IPS DF 6.9 (cell line): ENCODE results near the gene RAB5B.
A peak's percentile ranks its signal among the peaks of the same experiment; 100 is the strongest.
"Not testable (repeated sequence)": the region's sequence is repeated elsewhere in the genome, so short reads cannot be mapped to it uniquely, and the experiment has no call there.

Experiments
- DNase-seq: peaks from one replicate; pipeline ENCODE4 v3.0.0-alpha.2; 2013; ENCODE audit warnings: low read depth, low spot score
- H3K27ac ChIP-seq: one replicate; pipeline ENCODE4 v1.5.1; 2013; ENCODE audit warnings: low read length, control low read depth
- H3K27me3 ChIP-seq: 2 replicates; pipeline ENCODE4 v1.6.1; 2013; ENCODE audit warnings: mild to moderate bottlenecking, low read length; ENCODE audit not compliant: control insufficient read depth, insufficient read depth
- H3K36me3 ChIP-seq: 2 replicates; pipeline ENCODE4 v1.6.1; 2013; ENCODE audit warnings: low read length; ENCODE audit not compliant: control insufficient read depth, insufficient read depth
- H3K4me1 ChIP-seq: 2 replicates; pipeline ENCODE4 v1.6.1; 2013; ENCODE audit warnings: low read length; ENCODE audit not compliant: control insufficient read depth, insufficient read depth
- H3K4me3 ChIP-seq: 2 replicates; pipeline ENCODE4 v1.5.1; 2013; ENCODE audit warnings: mild to moderate bottlenecking, low read length
- H3K9me3 ChIP-seq: 2 replicates; pipeline ENCODE4 v1.6.1; 2013; ENCODE audit warnings: low read length, inconsistent platforms; ENCODE audit not compliant: control insufficient read depth, insufficient read depth
- WGBS: extraction: QIAGEN DNeasy Blood & Tissue Kit; methylation state at CpG from one replicate; pipeline ENCODE4 v1.1.7; 2013; ENCODE audit warnings: mixed read lengths, missing lambda C conversion rate; ENCODE audit not compliant: insufficient read length, insufficient coverage; 5-methylcytosine and 5-hydroxymethylcytosine counted together

Gene RAB5B

DNA sequence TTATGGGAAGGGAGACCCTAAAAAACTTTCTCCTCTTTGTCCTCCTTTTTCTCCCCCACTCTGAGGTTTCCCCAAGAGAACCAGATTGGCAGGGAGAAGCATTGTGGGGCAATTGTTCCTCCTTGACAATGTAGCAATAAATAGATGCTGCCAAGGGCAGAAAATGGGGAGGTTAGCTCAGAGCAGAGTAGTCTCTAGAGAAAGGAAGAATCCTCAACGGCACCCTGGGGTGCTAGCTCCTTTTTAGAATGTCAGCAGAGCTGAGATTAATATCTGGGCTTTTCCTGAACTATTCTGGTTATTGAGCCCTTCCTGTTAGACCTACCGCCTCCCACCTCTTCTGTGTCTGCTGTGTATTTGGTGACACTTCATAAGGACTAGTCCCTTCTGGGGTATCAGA is 63.3 kb downstream of the RAB5B start:
- WGBS = no CpG with 5 or more reads among the region's 2 CpGs
- Histone ChIP-seq H3K36me3 (peaks cover 19% of the 10 kb centered on the region), H3K4me3 (no peak overlapping the region), H3K4me1 (no peaks in the 10 kb centered on the region; the same call in 1 of the 2 replicates), H3K27me3 (no peaks in the 10 kb centered on the region), H3K27ac (no peak overlapping the region), H3K9me3 (no peaks in the 10 kb centered on the region)
- DNase-seq = no peak

DNA sequence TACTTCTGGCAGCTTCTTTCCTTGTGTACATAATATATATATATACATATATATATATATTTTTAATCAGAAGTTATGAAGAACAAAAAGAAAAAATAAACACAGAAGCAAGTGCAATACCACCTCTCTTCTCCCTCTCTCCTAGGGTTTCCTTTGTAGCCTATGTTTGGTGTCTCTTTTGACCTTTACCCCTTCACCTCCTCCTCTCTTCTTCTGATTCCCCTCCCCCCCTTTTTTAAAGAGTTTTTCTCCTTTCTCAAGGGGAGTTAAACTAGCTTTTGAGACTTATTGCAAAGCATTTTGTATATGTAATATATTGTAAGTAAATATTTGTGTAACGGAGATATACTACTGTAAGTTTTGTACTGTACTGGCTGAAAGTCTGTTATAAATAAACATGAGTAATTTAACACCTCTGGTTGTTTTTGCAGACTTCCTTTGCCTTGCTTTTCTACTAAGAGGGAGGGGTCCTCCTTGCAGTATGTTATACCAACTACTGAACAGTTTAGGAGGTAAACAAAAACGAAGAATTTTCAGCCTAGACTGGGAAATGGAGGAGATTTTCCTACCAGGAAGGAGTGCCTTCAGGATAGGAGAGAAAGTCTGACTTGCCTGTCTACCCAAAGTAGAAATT is 64.3 kb downstream of the RAB5B start:
- H3K36me3 ChIP-seq = peaks cover 12% of the 10 kb centered on the region
- WGBS = 100% methylated on average over 1 of the region's 2 CpGs
- H3K27me3 ChIP-seq = no peaks in the 10 kb centered on the region
- H3K4me1 ChIP-seq = no peaks in the 10 kb centered on the region; the same call in 1 of the 2 replicates
- no peak for DNase-seq
- H3K9me3 ChIP-seq = no peaks in the 10 kb centered on the region
- H3K27ac ChIP-seq = no peak overlapping the region
- H3K4me3 ChIP-seq = no peak overlapping the region

DNA sequence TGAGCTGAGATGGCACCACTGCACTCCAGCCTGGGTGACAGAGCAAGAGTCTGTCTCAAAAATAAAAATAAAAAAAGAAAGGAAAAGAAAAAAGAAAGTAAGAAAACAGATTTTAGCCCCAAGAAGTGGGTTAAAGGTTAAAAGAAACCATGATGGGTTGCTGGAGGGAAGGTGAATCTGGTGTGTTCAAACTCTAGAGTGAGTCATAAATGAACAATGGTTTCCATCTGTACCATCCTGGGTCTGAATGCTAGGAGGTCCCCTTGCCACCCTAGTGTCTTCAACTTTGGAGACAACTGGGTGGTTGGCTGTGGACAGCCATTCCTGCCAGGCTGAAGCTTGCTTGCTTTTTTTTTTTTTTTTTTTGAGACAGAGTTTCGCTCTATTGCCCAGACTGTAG is 66.3 kb downstream of the RAB5B start:
- WGBS = no CpG with 5 or more reads among the region's 1 CpG
- DNase-seq = no peak
- H3K4me1 ChIP-seq = no peaks in the 10 kb centered on the region; the same call in none of the 2 replicates
- H3K9me3 ChIP-seq = no peaks in the 10 kb centered on the region
- no peak overlapping the region for H3K4me3 ChIP-seq
- peaks cover 12% of the 10 kb centered on the region for H3K36me3 ChIP-seq
- no peaks in the 10 kb centered on the region for H3K27me3 ChIP-seq
- no peak overlapping the region for H3K27ac ChIP-seq

DNA sequence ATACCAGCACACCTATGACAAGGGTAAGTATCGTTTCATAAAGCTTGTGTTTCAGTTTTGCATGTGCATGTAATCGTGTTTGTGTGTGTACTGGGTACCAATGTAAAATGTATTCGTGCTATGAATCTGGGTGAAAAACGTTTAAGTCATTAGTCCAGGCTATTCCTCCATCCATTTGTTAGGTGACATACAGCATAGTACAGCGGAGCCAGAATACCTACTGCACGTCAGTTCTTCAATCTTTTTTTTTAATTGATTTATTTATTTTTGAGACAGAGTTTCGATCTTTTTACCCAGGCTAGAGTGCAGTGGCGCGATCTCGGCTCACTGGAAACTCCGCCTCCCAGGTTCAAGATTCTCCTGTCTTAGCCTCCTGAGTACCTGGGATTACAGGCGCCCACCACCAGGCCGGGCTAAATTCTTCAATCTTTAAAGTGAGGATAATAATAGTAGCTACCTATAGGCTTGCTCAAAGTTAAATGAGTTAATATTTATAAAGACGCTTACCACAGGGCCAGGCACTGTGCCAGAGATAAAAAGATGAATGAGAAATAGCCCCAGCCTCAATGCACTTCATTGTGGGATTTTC is 67.2 kb downstream of the RAB5B start:
- H3K27me3 ChIP-seq = no peaks in the 10 kb centered on the region
- DNase-seq = no peak
- WGBS = no CpG with 5 or more reads among the region's 14 CpGs
- H3K9me3 ChIP-seq = no peaks in the 10 kb centered on the region
- H3K36me3 ChIP-seq = peaks cover 10% of the 10 kb centered on the region; the same call in 1 of the 2 replicates
- peak overlapping the region; percentile 14; the same call in 1 of the 2 replicates for H3K4me3 ChIP-seq
- no peaks in the 10 kb centered on the region; the same call in 1 of the 2 replicates for H3K4me1 ChIP-seq
- no peak overlapping the region for H3K27ac ChIP-seq

DNA sequence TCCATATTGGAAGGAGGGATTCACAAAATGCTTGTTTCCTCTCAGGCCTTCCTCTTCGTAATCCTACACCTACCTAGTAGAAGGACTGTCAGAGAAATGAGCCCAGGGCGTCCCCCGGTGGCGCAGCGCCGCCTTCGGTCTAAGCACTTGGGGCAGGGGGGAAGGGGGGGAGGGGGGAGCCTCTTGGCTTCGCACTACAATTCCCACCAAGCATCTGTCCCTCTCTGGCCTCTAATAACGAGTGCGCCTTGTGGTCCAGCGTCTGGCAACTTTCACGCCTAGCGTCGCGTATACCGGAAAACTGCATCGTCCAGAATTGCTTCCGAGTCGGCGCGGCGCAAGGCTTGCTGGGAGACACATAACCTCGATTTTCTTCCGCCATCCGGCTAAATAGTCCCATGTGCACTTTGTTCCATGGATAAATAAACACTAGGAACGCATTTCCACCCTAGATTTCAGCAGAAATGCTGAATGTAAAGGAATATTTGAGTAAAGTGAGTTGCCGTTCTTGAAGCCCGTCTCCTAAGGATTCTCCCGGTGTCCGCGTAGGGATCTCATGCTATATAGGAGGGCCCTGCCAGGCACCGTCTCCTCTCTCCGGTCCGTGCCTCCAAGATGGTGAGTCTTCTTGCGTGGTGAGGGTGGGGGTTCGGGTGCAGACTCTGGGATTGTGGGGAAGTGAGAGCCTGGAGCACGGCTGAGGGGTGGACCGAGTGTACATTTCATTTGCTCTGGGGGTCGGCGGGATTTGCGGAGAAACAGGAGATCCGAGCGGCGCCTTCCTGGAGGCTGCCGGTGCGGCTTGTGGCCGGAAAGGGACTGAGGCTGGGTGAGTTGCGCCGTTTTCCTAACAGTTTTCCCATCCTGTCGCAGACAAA is 67.9 kb downstream of the RAB5B start, which contains the start of gene RPS26:
RPS26 (plus strand) TSS at position 367 of the 878 bp plus-strand sequence; CDS start at position 616, 249 bp downstream.
- Histone ChIP-seq H3K9me3 (no peaks in the 10 kb centered on the region), H3K36me3 (peaks cover 10% of the 10 kb centered on the region; the same call in 1 of the 2 replicates), H3K4me3 (peak within 1 kb of the TSS; percentile 90), H3K4me1 (no peaks in the 10 kb centered on the region; the same call in 1 of the 2 replicates), H3K27me3 (no peaks in the 10 kb centered on the region), H3K27ac (no peak within 1 kb of the TSS)
- DNase-seq = peak; percentile 99
- no CpG with 5 or more reads among the region's 50 CpGs for WGBS

DNA sequence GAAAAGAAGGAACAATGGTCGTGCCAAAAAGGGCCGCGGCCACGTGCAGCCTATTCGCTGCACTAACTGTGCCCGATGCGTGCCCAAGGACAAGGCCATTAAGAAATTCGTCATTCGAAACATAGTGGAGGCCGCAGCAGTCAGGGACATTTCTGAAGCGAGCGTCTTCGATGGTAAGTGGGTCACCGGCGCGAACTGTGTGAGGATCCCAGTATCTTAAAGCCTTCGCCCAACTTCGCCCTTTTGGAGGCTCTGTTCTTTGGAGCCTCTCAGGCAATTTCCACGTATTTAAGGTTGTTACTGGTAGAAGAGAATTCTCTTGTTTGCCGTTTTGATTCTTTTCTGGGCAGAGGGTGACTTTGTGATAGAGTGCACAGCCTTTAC is 68.5 kb downstream of the RAB5B start:
- not testable (repeated sequence) for H3K27ac ChIP-seq, DNase-seq, H3K9me3 ChIP-seq, H3K27me3 ChIP-seq, H3K4me1 ChIP-seq
- Histone ChIP-seq H3K4me3 (peak overlapping the region; percentile 90), H3K36me3 (peaks cover 10% of the 10 kb centered on the region; the same call in 1 of the 2 replicates)
- no CpG with 5 or more reads among the region's 20 CpGs for WGBS

DNA sequence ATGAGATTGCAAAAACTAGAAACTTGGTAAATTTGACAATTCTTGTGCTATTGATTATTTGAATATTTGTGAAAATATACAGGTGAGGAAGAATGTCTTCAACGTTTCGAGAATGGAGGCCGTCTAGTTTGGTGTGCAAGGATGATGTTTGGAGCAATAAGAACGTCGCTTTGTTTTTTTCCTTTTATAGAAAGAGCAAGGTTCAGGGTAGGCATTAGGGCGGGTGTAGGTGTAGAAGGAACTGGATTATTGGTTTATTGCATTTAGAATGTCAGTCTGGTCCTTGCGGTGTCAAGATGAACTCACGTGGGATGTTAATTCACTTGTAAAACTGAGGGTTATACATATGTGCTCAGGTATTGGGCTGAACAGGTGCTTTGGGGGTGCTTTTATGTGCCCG is 69.0 kb downstream of the RAB5B start:
- peaks cover 10% of the 10 kb centered on the region; the same call in 1 of the 2 replicates for H3K36me3 ChIP-seq
- WGBS = 100% methylated on average over 2 of the region's 9 CpGs
- H3K4me1 ChIP-seq = no peaks in the 10 kb centered on the region; the same call in 1 of the 2 replicates
- no peaks in the 10 kb centered on the region for H3K27me3 ChIP-seq
- no peak for DNase-seq
- no peak overlapping the region for H3K27ac ChIP-seq
- H3K9me3 ChIP-seq = no peaks in the 10 kb centered on the region
- H3K4me3 ChIP-seq = peak overlapping the region; percentile 90; the same call in 1 of the 2 replicates
